GOT3 (cell line): ENCODE results near the gene ORM2.
"Not testable (repeated sequence)": the region's sequence is repeated elsewhere in the genome, so short reads cannot be mapped to it uniquely, and the experiment has no call there.

Experiments used
- DNase-seq: peaks from one replicate; lab custom pipeline; 2025; ENCODE audit warnings: mixed read lengths; lab: John Stamatoyannopoulos, UW

Gene ORM2

GRCh38 chr9:114329625-114330022 is at the start of gene ORM2:
TSS of gene ORM2 (plus strand) at chr9:114329869. CDS start at chr9:114329905, 36 bp downstream.
- DNase-seq, result not testable (repeated sequence)

DNA sequence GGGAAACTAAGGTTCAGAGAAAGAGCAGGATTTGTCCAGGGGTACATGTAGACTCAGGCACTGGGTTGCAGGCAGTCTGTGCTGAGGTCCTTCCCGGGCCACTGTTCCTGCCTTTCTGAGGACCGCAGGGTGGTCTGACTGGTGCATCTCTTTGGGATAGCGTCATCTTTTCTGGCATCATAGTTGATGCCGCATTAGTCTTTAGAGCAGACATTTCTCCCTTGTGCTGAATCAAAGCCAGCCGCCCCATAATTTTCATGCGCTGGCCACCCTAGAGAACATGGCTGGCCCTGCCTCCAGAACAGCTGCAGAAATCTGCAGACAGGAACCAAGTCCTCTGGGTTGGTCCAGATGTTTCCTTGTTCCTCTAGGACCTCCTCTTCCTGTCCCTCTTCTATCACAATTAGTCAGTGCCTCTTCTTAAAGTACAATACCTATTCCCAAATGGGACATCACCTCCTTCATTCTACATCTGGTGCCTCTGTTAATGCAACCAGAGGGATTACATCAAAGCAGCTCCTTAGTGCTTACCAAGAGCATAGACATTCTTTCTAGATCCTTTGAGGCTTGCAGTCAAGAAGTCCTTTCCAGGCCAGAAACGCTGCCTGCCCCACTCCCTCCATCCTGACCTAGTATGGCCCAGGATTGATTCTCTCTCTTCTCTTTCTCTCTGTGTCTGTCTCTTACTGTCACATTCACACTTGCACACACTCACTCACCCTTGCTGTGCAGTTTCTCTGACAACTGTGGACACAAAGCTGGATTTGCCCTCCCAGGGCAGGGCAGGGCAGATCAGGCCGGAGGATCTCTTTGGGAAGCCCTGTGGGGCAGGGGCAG is 48.8 kb upstream of the ORM2 start:
- DNase-seq, result no peak

DNA sequence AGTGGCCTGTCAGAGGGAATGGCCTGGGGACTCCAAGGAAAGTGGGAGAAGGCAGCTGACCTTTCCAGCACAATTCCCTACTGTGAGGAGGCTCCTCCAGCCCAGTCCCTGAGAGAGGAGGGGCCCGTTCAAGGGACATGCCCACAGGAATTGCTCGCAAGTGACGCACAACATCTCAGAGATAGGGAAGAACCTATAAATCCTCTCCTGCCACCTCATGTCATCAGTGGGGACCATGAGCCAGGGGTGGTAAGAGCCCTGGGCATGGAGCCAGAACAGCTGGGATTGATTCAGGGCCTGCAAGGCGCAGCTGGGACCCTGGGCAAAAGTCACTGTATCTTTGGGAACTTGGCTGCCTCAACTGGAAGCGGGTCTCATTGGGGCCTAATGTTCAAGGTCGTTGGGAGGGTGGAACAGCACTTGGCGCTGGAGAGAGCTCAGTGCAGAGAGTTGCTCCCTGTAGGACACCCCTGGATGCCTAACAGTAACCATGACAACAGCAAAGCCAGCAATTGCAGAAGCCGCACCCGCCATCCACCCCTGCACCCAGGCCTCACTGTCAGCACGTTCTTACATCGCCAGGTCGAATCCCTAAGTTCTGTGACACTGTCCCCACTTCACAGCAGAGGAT is 48.1 kb upstream of the ORM2 start:
- no peak for DNase-seq

DNA sequence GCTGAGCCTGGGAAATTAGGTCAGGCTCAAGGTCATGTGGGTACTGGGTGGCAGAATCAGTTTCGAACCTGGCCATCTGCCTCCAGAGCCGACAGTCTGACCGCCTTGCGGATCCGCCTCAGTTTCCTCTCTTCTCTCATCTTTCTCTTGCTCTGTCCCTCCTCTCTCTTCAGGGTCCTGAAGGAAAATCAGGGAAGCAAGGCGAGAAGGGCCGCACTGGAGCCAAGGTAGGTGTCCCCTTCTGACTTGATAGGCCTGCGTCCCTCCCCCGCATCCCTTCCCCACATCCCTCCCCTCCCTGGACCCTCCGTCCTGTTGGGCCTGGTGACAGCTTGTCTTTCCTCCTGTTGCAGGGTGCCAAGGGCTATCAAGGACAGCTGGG is 47.6 kb upstream of the ORM2 start:
- no peak for DNase-seq

GRCh38 chr9:114282507-114282906 is 47.2 kb upstream of the ORM2 start:
- no peak for DNase-seq

GRCh38 chr9:114282926-114283325 is 46.7 kb upstream of the ORM2 start:
- no peak for DNase-seq

GRCh38 chr9:114283551-114284111 is 46.0 kb upstream of the ORM2 start:
- DNase-seq, result no peak

DNA sequence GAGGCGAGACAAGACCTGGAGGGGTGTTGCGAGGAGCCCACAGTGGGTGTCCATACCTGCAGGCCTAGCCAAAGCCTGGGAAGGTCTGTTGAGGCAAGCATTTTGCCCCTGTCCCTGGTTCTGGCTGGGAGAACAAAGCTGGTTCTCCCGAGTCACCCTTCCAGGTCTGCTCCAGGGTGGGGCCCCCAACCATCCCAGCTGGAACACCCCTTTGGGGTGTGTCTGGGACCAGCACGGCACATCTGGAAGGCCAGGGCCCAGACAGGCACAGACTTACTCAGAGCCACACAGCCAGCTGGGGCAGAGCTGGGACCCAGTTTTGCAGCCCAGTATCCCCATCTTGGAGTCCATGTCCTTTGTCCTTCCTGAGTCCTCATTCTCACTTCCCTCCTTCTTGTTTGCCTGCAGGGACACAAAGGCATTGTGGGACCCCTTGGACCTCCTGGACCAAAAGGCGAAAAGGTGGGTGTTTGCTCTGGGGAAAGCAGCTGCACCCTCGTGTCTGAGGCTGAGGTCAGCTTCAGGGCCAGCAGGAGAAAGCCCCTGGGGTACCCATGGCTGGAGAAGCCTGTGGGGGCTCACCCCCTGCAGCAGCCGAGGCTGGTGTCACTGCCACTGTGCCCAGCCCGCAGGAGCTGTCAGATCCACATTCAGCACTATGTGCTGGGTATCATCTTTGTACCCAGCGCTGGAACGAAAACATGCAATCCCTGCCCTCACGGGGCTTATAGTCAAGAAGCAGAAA is 45.2 kb upstream of the ORM2 start:
- DNase-seq, result no peak

GRCh38 chr9:114285166-114285867 is 44.4 kb upstream of the ORM2 start:
- no peak for DNase-seq

DNA sequence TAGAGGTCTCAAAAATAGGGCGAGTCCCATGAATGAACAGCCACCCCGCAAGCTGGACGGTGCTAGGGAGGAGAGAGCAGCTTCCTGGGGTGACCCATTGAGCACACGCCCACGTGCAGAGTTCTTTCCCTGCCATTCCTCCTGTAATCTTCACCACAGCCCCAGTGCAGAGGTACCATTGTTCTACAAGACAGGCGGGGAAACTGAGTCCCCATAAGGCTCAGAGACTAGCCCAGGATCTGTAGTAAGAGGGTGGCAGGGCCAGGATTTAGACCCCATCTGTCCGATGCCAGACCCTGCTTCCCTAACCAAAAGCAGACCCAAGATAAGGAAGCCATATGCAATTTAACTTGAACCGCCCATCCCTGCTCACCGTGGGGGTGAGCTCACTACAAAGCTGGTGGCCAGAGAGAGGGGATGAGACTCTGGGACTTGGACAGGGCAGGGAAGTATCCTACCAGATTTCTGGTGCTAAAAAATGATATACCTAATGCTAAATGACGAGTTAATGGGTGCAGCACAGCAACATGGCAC is 43.5 kb upstream of the ORM2 start:
- DNase-seq, result no peak

GRCh38 chr9:114287001-114287762 is 42.5 kb upstream of the ORM2 start:
- DNase-seq, result no peak

DNA sequence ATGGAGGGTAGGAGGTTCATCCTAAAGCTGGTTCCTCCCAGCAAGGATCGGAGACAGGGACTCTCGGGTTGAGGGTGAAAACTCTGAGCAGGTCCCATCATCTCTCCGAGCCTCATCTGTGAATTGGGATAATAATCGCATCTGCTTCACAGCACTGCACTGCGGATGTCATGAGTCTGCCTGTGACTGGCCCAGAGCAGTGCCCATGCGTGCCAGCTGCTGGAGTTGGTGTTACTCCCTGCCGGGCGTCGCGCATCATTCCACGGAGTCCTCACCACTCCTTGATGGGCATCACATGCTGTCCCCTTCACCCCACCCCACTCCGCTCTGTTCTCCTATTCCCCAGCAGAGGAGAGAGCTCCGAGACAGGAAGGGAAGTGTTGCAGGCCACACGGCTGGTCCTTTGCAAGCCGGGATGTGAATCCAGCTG is 41.9 kb upstream of the ORM2 start:
- no peak for DNase-seq

DNA sequence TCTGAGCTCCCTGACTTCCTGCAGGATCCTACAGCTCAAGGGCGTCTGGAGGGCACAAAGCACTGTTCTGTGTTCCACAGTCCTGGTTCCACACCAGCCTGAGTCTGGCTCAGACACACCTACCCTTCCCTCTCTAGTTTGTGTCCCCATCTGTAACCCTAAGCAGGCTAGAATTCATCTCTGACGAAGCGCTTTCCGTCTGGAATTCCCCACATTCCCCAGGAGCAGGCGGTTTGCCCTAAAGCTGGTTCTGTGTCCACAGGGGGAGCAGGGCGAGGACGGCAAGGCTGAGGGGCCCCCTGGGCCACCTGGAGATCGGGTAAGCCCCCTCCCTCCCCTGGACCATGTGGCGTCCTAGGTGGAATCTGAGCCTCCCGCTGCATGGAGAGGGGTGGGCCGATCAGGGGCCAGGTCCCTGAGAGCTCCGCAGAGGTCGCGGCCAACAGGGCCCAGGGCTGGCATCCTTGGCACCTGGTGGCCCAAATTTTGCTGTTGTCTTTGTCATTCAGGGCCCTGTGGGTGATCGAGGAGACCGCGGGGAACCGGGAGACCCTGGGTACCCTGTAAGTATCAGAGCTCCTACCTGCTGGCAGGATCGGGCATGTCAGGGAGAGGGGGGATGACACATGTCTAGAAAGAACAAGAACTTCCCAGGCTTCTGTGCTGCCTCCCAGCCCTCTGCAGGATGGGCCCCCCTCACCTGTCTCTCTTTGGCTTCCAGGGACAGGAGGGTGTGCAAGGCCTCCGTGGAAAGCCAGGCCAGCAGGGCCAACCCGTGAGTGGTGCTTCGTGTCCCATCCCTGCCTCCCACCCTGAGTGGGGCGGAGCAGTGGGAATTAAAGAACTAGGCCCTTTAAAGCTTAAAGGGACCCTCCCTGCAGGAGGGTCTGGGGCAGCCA is 41.2 kb upstream of the ORM2 start:
- no peak for DNase-seq

DNA sequence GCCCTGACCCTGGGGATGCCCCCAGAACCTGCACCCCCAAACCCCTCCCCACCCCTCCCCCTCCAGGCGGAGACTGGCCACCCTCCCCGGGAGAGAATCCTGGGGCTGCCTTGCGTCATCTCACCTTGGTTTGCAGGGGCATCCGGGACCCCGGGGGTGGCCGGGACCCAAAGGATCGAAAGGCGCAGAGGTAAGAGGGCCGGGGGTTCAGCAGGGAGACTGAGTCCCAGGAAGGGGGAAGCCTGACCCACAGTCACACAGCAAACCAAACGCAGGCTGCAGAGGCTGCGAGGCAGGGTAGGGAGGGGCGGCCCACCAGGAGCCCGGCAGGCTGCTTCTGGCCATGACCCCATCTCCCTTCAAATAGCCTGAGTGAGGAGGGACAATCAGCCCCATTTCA is 40.6 kb upstream of the ORM2 start:
- DNase-seq, result no peak

DNA sequence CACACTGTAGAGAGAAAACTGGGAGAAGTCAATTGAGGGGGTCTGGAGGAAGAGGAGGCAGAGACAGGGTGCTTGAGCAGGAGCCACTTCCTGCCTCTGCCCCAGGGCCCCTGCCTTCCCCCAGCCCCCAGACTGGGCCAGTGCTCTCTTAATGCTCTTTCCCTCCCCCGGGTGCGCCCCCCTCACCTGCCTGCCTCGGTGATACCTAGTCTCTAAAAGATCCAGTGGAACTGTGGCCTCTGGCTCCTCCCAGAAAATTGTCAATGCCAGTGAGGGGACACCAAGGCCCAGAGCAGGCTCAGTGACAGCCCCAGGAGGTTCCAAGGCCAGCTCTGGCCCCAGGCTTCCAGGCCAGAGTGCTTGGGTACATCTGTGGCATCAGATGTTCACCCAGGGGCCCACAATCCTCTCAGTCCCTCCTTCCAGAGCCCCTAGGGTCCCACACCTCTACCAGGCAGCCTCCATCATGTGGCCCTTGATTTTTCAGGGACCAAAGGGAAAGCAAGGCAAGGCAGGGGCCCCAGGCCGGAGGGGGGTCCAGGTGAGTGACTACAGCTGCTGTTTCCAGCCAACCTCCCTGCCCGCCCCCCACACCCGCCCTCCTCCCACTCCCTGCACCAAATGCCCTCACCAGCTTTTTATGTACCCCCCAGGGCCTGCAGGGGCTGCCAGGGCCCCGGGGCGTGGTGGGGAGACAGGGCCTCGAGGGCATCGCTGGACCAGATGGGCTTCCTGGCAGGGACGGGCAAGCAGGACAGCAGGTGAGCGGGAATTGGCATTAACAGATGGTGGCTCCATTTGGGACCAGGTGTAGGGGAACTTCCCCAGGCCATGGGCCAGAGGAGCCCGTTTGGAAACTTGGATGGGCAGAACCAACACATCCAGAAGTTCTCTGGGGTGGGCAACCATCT is 39.8 kb upstream of the ORM2 start:
- no peak for DNase-seq

DNA sequence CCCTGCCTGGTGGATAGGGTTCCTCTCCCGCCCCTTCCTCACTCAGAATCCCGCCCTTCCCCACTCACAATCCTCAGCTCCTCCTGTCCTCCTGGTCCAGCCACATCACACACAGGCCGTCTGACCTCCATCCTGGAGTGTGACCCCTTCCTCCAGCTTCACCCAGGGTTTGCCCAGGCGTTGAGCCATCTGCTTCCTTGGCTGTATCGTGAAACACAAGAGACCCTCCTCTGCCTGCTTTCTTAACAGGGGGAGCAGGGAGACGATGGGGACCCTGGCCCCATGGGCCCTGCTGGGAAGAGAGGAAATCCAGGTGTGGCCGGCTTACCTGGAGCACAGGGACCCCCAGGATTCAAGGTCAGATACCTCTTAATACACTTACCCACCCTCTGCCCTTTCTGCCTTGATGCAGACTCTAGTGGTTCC is 39.1 kb upstream of the ORM2 start:
- no peak for DNase-seq

GRCh38 chr9:114291064-114291474 is 38.6 kb upstream of the ORM2 start:
- peak; percentile 2 for DNase-seq

DNA sequence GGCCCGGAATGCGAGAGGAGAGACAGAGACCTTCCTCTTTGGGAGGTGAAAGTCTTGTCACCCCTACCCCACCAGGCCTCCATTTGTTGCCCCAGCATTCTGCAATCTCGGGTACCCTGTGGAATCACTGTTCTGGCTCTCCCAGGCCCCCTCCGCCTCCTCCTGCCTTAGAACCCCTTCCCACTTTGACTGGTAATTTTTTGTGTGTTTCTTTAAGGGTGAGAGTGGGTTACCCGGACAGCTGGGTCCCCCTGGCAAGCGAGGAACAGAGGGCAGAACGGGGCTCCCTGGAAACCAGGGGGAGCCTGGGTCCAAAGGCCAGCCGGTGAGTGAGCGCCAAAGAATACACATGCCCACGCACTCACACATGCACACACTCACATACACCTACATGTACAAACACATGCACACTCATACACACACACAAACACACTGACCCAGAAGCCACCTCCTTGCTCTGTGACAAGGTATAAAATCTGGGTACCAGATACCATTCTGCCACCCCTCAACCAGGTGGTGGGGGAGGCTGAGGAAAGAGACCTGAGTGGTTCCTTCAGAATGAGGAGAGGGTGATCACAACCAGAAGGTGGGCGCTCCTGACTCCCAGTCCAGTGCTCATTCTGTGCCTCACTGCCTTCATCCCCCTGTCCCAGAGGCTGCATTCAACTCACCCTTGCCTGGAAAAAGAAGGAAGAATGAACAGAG is 37.6 kb upstream of the ORM2 start:
- DNase-seq, result no peak
